B cell (primary cell): ENCODE measurements around the gene WDR36.
"Not testable (repeated sequence)": the region's sequence is repeated elsewhere in the genome, so short reads cannot be mapped to it uniquely, and the experiment has no call there.

Source experiments
- EZH2 ChIP-seq: IDR thresholded peaks from 2 replicates; pipeline ENCODE4 v1.6.1; 2012; ENCODE audit warnings: borderline replicate concordance, low read depth, mild to moderate bottlenecking, moderate library complexity, low read length; ENCODE audit not compliant: insufficient read depth, poor library complexity, severe bottlenecking
- TF ChIP-seq, protein P1 (sequence below): fragments of 200-600 bp; IDR thresholded peaks from one replicate; pipeline ENCODE4 v1.8.0; 2022; ENCODE audit warnings: antibody characterized with exemption, mild to moderate bottlenecking

DNA sequence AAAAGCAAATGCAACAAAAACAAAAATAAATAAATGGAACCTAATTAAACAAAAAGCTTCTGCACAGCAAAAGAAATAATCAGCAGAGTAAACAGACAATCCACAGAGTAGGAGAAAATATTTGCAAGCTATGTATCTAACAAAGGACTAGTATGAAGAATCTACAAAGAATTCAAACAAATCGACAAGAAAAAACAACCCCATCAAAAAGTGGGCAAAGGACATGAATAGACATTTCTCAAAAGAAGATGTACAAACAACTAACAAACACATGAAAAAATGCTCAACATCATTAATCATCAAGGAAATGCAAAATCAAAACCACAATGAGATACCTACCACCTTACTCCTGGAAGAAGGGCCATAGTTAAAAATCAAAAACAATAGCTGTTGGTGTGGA lies 49.3 kb downstream of the WDR36 start:
- TF ChIP-seq EZH2 = not testable (repeated sequence)
- TF ChIP-seq, protein P1, sequence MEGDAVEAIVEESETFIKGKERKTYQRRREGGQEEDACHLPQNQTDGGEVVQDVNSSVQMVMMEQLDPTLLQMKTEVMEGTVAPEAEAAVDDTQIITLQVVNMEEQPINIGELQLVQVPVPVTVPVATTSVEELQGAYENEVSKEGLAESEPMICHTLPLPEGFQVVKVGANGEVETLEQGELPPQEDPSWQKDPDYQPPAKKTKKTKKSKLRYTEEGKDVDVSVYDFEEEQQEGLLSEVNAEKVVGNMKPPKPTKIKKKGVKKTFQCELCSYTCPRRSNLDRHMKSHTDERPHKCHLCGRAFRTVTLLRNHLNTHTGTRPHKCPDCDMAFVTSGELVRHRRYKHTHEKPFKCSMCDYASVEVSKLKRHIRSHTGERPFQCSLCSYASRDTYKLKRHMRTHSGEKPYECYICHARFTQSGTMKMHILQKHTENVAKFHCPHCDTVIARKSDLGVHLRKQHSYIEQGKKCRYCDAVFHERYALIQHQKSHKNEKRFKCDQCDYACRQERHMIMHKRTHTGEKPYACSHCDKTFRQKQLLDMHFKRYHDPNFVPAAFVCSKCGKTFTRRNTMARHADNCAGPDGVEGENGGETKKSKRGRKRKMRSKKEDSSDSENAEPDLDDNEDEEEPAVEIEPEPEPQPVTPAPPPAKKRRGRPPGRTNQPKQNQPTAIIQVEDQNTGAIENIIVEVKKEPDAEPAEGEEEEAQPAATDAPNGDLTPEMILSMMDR = not testable (repeated sequence)
